Calu3 (cell line): ENCODE data around the gene SOS1. TPM values are rescaled to one million over a fixed set of nuclear protein-coding genes. Genes with fewer than 3 reads are reported as not detected.

Experiments used
- Bru-seq: library from RNA; stranded (reverse); fragments of 400-500 nt; gene quantifications from one replicate; lab custom pipeline; 2021; lab: Mats Ljungman, UMichigan
- BruChase-seq, 2 experiments: library from RNA; stranded (reverse); fragments of 400-500 nt; gene quantifications; one replicate each; lab custom pipeline; 2021; lab: Mats Ljungman, UMichigan
- BruUV-seq: library from RNA; stranded (reverse); fragments of 400-500 nt; replicated peaks from 2 replicates; lab custom pipeline; 2021; lab: Mats Ljungman, UMichigan
- CTCF ChIA-PET: fragments of 300-600 bp; sonication (Branson Sonifier 250); formaldehyde crosslinking; loops from one replicate; lab custom pipeline; 2022; ENCODE audit warnings: antibody characterized with exemption; lab: Charles Lee
- DNase-seq: peaks from one replicate; pipeline ENCODE4 v3.0.0; 2022
- H3K27ac Mint-ChIP-seq: one replicate; pipeline ENCODE4 v1.8.0; 2022; ENCODE audit warnings: mixed read lengths; ENCODE audit not compliant: unreplicated experiment
- H3K27me3 Mint-ChIP-seq: one replicate; pipeline ENCODE4 v1.8.0; 2022; ENCODE audit warnings: mixed read lengths; ENCODE audit not compliant: unreplicated experiment
- H3K36me3 Mint-ChIP-seq: one replicate; pipeline ENCODE4 v1.8.0; 2022; ENCODE audit warnings: mild to moderate bottlenecking, moderate library complexity, mixed read lengths; ENCODE audit not compliant: insufficient read depth, unreplicated experiment
- H3K4me1 Mint-ChIP-seq: one replicate; pipeline ENCODE4 v1.8.0; 2022; ENCODE audit warnings: mild to moderate bottlenecking, low read depth, mixed read lengths; ENCODE audit not compliant: unreplicated experiment
- H3K4me3 Mint-ChIP-seq: one replicate; pipeline ENCODE4 v1.8.0; 2022; ENCODE audit warnings: mild to moderate bottlenecking, low read depth, moderate library complexity, mixed read lengths; ENCODE audit not compliant: unreplicated experiment
- H3K9me3 Mint-ChIP-seq: one replicate; pipeline ENCODE4 v1.8.0; 2022; ENCODE audit warnings: low read depth, mixed read lengths; ENCODE audit not compliant: unreplicated experiment
- CTCF ChIP-seq: fragments of 200-600 bp; IDR thresholded peaks from one replicate; pipeline ENCODE4 v1.8.0; 2022; ENCODE audit warnings: antibody characterized with exemption; ENCODE audit not compliant: unreplicated experiment
- intact Hi-C: fragments of 100-400 bp; cut with micrococcal nuclease; formaldehyde crosslinking; loops from one replicate; pipeline ENCODE4 v1.10.0; 2022; ENCODE audit not compliant: unreplicated experiment
- long read RNA-seq: library from polyadenylated mRNA; stranded (forward); transcript quantifications from one replicate; pipeline ENCODE4 v2.0.0, GENCODE V29; 2022
- total RNA-seq: library from RNA; stranded (reverse); gene quantifications from 2 replicates; pipeline ENCODE4 v1.2.3, GENCODE V29; 2022

The SOS1 gene
- total RNA-seq (36.8 and 40.0 TPM in 2 replicates), Bru-seq, nascent RNA (percentile 82 among the genes with signal in this experiment), BruChase-seq, experiment 1, labeled RNA remaining after a 6-hour chase (percentile 80 among the genes with signal in this experiment), BruChase-seq, experiment 2, labeled RNA remaining after a 2-hour chase (percentile 82 among the genes with signal in this experiment)
- long read RNA-seq, full-length matches to known transcripts: 2 of 9 reads
- long read RNA-seq, partial matches to known transcripts: 2 of 9 reads
- long read RNA-seq, other reads (novel, unspliced or antisense): 5 of 9 reads

- Mint-ChIP-seq H3K36me3 (peaks cover 44% of the 10 kb centered on the region), H3K27me3 (no peaks in the 10 kb centered on the region), H3K27ac (peak within 1 kb of the TSS; percentile 77), H3K4me1 (peaks cover 32% of the 10 kb centered on the region), H3K4me3 (peak within 1 kb of the TSS; percentile 73), H3K9me3 (no peaks in the 10 kb centered on the region)
- peak; percentile 96 for DNase-seq
- TSS peak; percentile 85 for BruUV-seq
- TF ChIP-seq CTCF: no peak
- intact Hi-C loops: no loop called here
- CTCF ChIA-PET: interaction anchor here (0.9 to 2.2 kb wide), 3 partner anchors 107 to 174 kb away, joined by 3 to 9 read pairs (median 9); no protein-coding TSS in a partner anchor
Measured at GRCh38 chr2:39120771-39121522, at the start of gene SOS1. TSS of gene SOS1 (minus strand) at chr2:39121051. CDS start at chr2:39120422, 629 bp downstream.

DNA sequence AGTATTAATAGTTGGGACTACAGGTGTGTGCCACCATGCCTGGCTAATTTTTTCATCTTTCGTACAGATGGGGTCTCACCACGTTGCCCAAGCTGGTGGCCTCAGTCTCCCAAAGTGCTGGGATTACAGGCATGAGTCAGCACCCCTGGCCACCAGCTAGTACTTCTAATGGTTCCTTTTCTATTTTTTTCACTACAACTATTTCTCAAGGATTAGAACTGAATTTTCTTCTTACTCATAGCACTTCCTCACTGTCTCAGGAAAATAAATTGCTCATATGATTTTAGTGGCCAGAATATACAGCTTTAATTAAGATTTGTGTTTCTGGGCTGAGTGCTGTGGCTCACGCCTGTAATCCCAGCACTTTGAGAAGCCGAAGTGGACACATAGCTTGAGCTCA lies 43.2 kb upstream of the SOS1 start:
- intact Hi-C loops: no loop called here
- BruUV-seq: no TSS peak
- CTCF ChIA-PET: no interaction called here
- Mint-ChIP-seq H3K9me3 (no peaks in the 10 kb centered on the region), H3K27me3 (no peaks in the 10 kb centered on the region), H3K4me3 (no peak overlapping the region), H3K36me3 (no peaks in the 10 kb centered on the region), H3K4me1 (no peaks in the 10 kb centered on the region), H3K27ac (no peak overlapping the region)
- no peak for TF ChIP-seq CTCF
- no peak for DNase-seq

DNA sequence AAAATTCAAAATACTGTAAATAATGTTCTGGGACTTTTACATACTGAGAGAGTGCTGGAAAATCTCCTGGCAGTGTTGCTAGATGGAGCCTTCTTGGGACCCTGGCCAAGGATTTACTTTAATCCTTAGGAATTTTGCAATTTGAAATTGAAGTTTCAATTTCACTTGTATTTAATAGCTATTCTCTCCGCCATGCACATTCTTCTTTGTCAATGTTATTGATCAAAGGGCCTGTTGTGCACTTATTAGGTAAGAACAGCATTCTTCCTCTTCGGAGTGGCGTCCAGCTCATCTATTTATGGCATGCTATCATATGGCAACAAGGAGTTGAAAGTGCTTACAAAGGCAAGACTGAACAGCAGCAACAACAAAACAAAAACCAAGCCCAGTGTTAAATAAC lies 40.1 kb upstream of the SOS1 start:
- Mint-ChIP-seq H3K27ac (no peak overlapping the region), H3K9me3 (no peaks in the 10 kb centered on the region), H3K4me3 (no peak overlapping the region), H3K36me3 (no peaks in the 10 kb centered on the region), H3K4me1 (no peaks in the 10 kb centered on the region), H3K27me3 (no peaks in the 10 kb centered on the region)
- no TSS peak for BruUV-seq
- DNase-seq: no peak
- no peak for TF ChIP-seq CTCF
- CTCF ChIA-PET: interaction anchor here (0.6 kb wide), 1 partner anchor 56 kb away, joined by 3 read pairs; no protein-coding TSS in a partner anchor
- intact Hi-C loops: no loop called here

- no TSS peak for BruUV-seq
- Mint-ChIP-seq H3K4me3 (no peak overlapping the region), H3K27ac (no peak overlapping the region), H3K36me3 (no peaks in the 10 kb centered on the region), H3K27me3 (no peaks in the 10 kb centered on the region), H3K4me1 (no peaks in the 10 kb centered on the region), H3K9me3 (no peaks in the 10 kb centered on the region)
- TF ChIP-seq CTCF: no peak
- CTCF ChIA-PET: no interaction called here
- DNase-seq: no peak
- intact Hi-C loops: no loop called here
Measured at GRCh38 chr2:39159283-39159682, 38.4 kb upstream of the SOS1 start.
